Measurements from ENCODE around the gene ARL4A. TPM values are rescaled to one million over a fixed set of nuclear protein-coding genes. Genes with fewer than 3 reads are reported as not detected.

ARL4A gene
- total RNA-seq, 4 donors from 2014 or later: 27.4 to 44.1 (median 34.2) TPM

DNA sequence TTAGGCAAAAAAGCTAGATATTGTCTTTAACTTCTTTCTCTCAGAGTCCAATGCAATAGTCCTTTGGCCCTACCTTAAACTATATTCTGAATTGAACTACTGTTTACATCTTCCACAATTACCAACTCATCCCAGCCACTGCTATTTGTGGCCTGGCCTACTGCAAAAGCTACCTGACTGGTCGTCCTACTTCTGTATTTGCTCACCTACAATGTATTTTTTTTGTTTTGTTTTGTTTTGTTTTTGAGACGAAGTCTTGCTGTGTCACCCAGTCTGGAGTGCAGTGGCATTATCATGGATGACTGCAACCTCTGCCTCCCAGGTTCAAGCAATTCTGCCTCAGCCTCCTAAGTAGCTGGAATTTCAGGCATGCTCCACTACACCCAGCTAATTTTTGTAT, 51.2 kb downstream of the ARL4A start:
- Histone ChIP-seq H3K4me3 (no peak overlapping the region), H3K9me3 (no peaks in the 10 kb centered on the region), H3K27ac (no peak overlapping the region), H3K27me3 (no peaks in the 10 kb centered on the region), H3K36me3 (no peaks in the 10 kb centered on the region), H3K4me1 (no peaks in the 10 kb centered on the region)
- WGBS, 2 donors: 50 to 70% methylated on average over 2 of the region's 2 CpGs
- no peak for TF ChIP-seq POLR2A (IDR thresholded peaks at IDR 0.05)
- TF ChIP-seq EP300 (IDR thresholded peaks at IDR 0.05): no peak
- TF ChIP-seq, protein P1, sequence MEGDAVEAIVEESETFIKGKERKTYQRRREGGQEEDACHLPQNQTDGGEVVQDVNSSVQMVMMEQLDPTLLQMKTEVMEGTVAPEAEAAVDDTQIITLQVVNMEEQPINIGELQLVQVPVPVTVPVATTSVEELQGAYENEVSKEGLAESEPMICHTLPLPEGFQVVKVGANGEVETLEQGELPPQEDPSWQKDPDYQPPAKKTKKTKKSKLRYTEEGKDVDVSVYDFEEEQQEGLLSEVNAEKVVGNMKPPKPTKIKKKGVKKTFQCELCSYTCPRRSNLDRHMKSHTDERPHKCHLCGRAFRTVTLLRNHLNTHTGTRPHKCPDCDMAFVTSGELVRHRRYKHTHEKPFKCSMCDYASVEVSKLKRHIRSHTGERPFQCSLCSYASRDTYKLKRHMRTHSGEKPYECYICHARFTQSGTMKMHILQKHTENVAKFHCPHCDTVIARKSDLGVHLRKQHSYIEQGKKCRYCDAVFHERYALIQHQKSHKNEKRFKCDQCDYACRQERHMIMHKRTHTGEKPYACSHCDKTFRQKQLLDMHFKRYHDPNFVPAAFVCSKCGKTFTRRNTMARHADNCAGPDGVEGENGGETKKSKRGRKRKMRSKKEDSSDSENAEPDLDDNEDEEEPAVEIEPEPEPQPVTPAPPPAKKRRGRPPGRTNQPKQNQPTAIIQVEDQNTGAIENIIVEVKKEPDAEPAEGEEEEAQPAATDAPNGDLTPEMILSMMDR (IDR thresholded peaks at IDR 0.05): no peak
- DNase-seq (ENCODE audit: low spot score in 2 of 2): no peak

Small RNA genes lying within 50 kb of the gene (small RNA-seq; reads per million reads assigned to genes)
- gene RF00264: not detected

Other genes starting within 250 kb of the ARL4A start
- 1 to 10 TPM in 3 of 4 donors, under 1 TPM in 1; under 0.01 to 7.0 (median 2.2) TPM for gene SCIN, start 116.9 kb upstream of the ARL4A start, total RNA-seq